Hepatocyte (in vitro differentiated cells): ENCODE data around the gene HSPA14.

ENCODE experiments used
- EZH2 ChIP-seq: fragments of 200-600 bp; sonication (generic); IDR thresholded peaks from 2 replicates; pipeline ENCODE4 v1.6.1; 2016; ENCODE audit warnings: antibody characterized with exemption, mild to moderate bottlenecking, borderline replicate concordance
- TF ChIP-seq, protein P1 (sequence below): fragments of 200-600 bp; sonication (generic); IDR thresholded peaks from 2 replicates; pipeline ENCODE4 v1.5.1; 2016; ENCODE audit warnings: antibody characterized with exemption, mild to moderate bottlenecking; ENCODE audit not compliant: poor library complexity

DNA sequence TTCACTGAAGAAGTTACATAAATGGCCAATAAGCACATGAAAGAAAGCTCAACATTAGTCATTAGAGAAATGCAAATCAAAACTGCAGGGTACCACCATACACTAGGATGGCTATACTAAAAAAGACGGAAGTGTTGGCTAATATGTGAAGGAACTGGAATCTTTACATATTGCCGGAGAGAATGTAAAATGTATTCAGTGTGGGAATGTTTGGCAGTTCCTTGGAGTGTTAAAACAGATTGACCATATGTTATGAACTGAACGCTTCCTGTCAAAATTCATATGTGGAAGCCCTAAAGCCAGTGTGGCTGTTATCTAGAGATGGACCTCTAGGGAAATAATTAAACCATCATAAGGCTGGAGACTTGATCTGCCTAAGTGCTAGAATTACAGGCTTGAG is 73.7 kb downstream of the HSPA14 start:
- TF ChIP-seq, protein P1, sequence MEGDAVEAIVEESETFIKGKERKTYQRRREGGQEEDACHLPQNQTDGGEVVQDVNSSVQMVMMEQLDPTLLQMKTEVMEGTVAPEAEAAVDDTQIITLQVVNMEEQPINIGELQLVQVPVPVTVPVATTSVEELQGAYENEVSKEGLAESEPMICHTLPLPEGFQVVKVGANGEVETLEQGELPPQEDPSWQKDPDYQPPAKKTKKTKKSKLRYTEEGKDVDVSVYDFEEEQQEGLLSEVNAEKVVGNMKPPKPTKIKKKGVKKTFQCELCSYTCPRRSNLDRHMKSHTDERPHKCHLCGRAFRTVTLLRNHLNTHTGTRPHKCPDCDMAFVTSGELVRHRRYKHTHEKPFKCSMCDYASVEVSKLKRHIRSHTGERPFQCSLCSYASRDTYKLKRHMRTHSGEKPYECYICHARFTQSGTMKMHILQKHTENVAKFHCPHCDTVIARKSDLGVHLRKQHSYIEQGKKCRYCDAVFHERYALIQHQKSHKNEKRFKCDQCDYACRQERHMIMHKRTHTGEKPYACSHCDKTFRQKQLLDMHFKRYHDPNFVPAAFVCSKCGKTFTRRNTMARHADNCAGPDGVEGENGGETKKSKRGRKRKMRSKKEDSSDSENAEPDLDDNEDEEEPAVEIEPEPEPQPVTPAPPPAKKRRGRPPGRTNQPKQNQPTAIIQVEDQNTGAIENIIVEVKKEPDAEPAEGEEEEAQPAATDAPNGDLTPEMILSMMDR, result no peak
- no peak for TF ChIP-seq EZH2
